GM23248 (cell line): ENCODE measurements around the gene VPS26A. TPM values are rescaled to one million over a fixed set of nuclear protein-coding genes. Genes with fewer than 3 reads are reported as not detected.

Experiments
- DNase-seq: peaks from one replicate; pipeline ENCODE4 v3.0.0-alpha.2; 2015
- H2AFZ ChIP-seq: fragments of 200-600 bp; sonication (generic); 2 replicates; pipeline ENCODE4 v1.6.1; 2016; ENCODE audit warnings: antibody characterized with exemption
- H3F3A ChIP-seq: fragments of 200-600 bp; sonication (generic); 2 replicates; pipeline ENCODE4 v1.6.1; 2016; ENCODE audit warnings: mild to moderate bottlenecking, antibody characterized with exemption, mixed run types; ENCODE audit not compliant: insufficient read depth
- H3K27ac ChIP-seq: fragments of 200-600 bp; sonication (generic); 2 replicates; pipeline ENCODE4 v1.5.1; 2016; ENCODE audit warnings: mild to moderate bottlenecking
- H3K27me3 ChIP-seq: fragments of 200-600 bp; sonication (generic); replicated peaks from 2 replicates; pipeline ENCODE4 v1.6.1; 2016; ENCODE audit warnings: mild to moderate bottlenecking; ENCODE audit not compliant: insufficient read depth
- H3K36me3 ChIP-seq: fragments of 200-600 bp; sonication (generic); 2 replicates; pipeline ENCODE4 v1.6.1; 2016; ENCODE audit warnings: low read depth, mild to moderate bottlenecking
- H3K4me1 ChIP-seq: fragments of 200-600 bp; sonication (generic); 2 replicates; pipeline ENCODE4 v1.6.1; 2016; ENCODE audit warnings: mild to moderate bottlenecking; ENCODE audit not compliant: insufficient read depth
- H3K4me2 ChIP-seq: fragments of 200-600 bp; sonication (generic); one replicate; pipeline ENCODE4 v1.6.1; 2016; ENCODE audit warnings: mild to moderate bottlenecking; ENCODE audit not compliant: unreplicated experiment
- H3K4me3 ChIP-seq: fragments of 200-600 bp; sonication (generic); 2 replicates; pipeline ENCODE4 v1.5.1; 2016; ENCODE audit warnings: mild to moderate bottlenecking
- H3K79me2 ChIP-seq: fragments of 200-600 bp; sonication (generic); 2 replicates; pipeline ENCODE4 v1.6.1; 2016; ENCODE audit warnings: mild to moderate bottlenecking; ENCODE audit not compliant: insufficient read depth
- H3K9ac ChIP-seq: fragments of 200-600 bp; sonication (generic); 2 replicates; pipeline ENCODE4 v1.6.1; 2016; ENCODE audit warnings: mild to moderate bottlenecking
- H3K9me2 ChIP-seq: fragments of 200-600 bp; sonication (generic); 2 replicates; pipeline ENCODE4 v1.6.1; 2016; ENCODE audit warnings: mixed run types, mild to moderate bottlenecking, moderate library complexity; ENCODE audit not compliant: insufficient read depth
- H3K9me3 ChIP-seq: fragments of 200-600 bp; sonication (generic); one replicate; pipeline ENCODE4 v1.6.1; 2017; ENCODE audit warnings: low read depth
- H4K20me1 ChIP-seq: fragments of 200-600 bp; sonication (generic); 2 replicates; pipeline ENCODE4 v1.6.0; 2016; ENCODE audit not compliant: insufficient read depth
- EZH2 ChIP-seq: fragments of 200-600 bp; sonication (generic); IDR thresholded peaks from 2 replicates; pipeline ENCODE4 v1.6.1; 2018; ENCODE audit warnings: antibody characterized with exemption, mild to moderate bottlenecking; ENCODE audit not compliant: insufficient read depth, poor library complexity, severe bottlenecking
- EZH2phosphoT487 ChIP-seq: fragments of 200-600 bp; sonication (generic); IDR thresholded peaks from 2 replicates; pipeline ENCODE4 v1.6.1; 2018; ENCODE audit warnings: antibody characterized with exemption, moderate library complexity, mild to moderate bottlenecking, low read depth; ENCODE audit not compliant: insufficient read depth
- WGBS, 2 experiments: methylation state at CpG; one replicate each; pipeline ENCODE4 v1.1.6; 2015 to 2017; ENCODE audit warnings: low lambda C conversion rate in 2 of 2, low coverage in 1 of 2; ENCODE audit errors: missing lambda C conversion rate in 2 of 2; 5-methylcytosine and 5-hydroxymethylcytosine counted together
- in situ Hi-C: fragments of 300-500 bp; cut with MboI; formaldehyde crosslinking; loops from 2 replicates; pipeline ENCODE4 v1.15.0; 2020
- polyA plus RNA-seq: library from polyadenylated mRNA; unstranded; fragments of >200 nt; fragmentation: Nextera tagmentation; extraction: Ambion mirVana; gene quantifications from 2 replicates; pipeline ENCODE4 v1.2.1, GENCODE V29; 2016
- total RNA-seq: library from RNA; depleted of rRNA; stranded (reverse); fragments of >200 nt; shearing (Covaris generic); gene quantifications from 2 replicates; pipeline ENCODE4 v1.2.3, GENCODE V29; 2014

VPS26A gene
- total and polyA plus RNA-seq, 2 experiments from 2014 or later = 24.4 to 82.0 TPM

DNA sequence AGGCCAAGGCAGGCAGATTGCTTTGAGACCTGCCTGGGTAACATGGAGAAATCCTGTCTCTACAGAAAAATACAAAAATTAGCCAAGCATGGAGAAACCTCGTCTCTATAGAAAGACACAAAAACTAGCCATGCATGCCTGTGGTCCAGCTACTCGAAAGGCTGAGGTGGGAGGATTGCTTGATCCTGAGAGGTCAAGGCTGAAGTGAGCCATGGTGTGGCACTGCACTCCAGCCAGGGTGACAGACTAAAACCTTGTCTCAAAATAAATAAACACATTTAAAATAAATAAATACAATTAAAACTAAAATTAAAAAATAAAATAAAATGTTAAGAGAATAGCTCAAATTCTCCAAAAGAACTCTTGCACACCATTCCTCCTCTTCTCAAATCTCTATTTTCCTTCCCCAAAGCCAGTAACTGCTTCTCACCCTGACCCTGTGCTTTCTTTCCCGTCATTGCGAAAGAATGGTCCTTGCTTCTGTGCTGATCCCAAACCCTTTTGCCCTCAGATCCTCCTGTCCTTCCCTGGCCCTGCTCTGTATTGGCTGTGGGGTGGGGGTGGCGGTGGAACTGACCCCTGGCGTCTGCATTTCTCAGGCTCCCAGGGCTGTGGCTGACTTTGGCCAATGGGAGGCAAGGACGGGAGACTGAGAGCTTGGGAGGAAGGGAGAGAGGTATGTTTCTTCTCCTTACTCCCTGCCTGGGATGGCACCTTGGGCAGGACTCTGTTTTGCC is 23.7 kb upstream of the VPS26A start:
- H3K79me2 ChIP-seq = no peaks in the 10 kb centered on the region
- in situ Hi-C loops = no loop called here
- H4K20me1 ChIP-seq = no peaks in the 10 kb centered on the region
- H3K4me2 ChIP-seq = no peak overlapping the region
- no peaks in the 10 kb centered on the region for H3F3A ChIP-seq
- no peak overlapping the region for H2AFZ ChIP-seq
- 52 to 55% methylated on average over 7 of the region's 7 CpGs for WGBS, 2 experiments
- no peaks in the 10 kb centered on the region for H3K27me3 ChIP-seq
- no peak for DNase-seq
- H3K9me2 ChIP-seq = no peaks in the 10 kb centered on the region
- no peak for TF ChIP-seq EZH2
- no peak for TF ChIP-seq EZH2phosphoT487
- no peak overlapping the region for H3K27ac ChIP-seq
- no peaks in the 10 kb centered on the region for H3K36me3 ChIP-seq
- no peak overlapping the region for H3K9ac ChIP-seq
- H3K4me1 ChIP-seq = 0 out of 2 replicates have a peak, but pooled peaks cover 4% of the 10 kb centered on the region
- no peaks in the 10 kb centered on the region for H3K9me3 ChIP-seq
- no peak overlapping the region for H3K4me3 ChIP-seq

DNA sequence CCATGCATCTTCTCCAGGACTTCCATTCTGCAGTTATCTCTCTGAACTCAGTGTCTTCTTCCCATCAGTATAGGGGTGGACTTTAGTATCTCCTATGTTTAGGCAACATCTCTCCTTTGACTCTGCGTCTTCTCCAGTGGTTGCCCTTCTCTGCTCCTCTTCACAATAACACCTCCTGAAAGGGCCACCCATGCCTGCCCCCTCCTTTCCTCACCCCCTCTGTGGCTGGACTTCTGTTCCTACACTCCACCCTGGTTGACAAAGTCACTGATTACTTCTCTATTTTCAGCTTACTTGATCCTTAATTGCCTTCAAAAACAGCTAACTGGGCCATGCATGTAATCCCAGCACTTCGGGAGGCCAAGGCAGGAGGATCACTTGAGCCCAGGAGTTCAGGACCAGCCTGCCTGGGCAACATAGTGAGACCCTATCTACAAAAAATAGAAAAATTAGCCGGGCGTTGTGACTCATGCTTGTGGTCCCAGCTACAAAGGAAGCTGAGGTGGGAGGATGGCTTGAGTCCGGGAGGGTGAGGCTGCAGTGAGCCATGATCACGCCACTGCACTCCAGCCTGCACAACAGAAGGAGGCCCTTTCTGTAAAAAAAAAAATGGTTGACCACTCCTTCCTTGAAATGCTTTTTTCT is 22.4 kb upstream of the VPS26A start:
- H3K9ac ChIP-seq = no peak overlapping the region
- no peaks in the 10 kb centered on the region for H3K79me2 ChIP-seq
- H3K4me2 ChIP-seq = no peak overlapping the region
- no peak overlapping the region for H3K27ac ChIP-seq
- no peaks in the 10 kb centered on the region for H3K9me3 ChIP-seq
- H3K4me1 ChIP-seq = 0 out of 2 replicates have a peak, but pooled peaks cover 4% of the 10 kb centered on the region
- TF ChIP-seq EZH2phosphoT487 (no peak), EZH2 (no peak)
- no peaks in the 10 kb centered on the region for H3K36me3 ChIP-seq
- peak; percentile 69 for DNase-seq
- no peak overlapping the region for H3K4me3 ChIP-seq
- H2AFZ ChIP-seq = peak overlapping the region; percentile 46
- WGBS, 2 experiments = 57 to 58% methylated on average over 6 of the region's 6 CpGs
- no peaks in the 10 kb centered on the region for H3K9me2 ChIP-seq
- H3K27me3 ChIP-seq = no peaks in the 10 kb centered on the region
- no peaks in the 10 kb centered on the region for H3F3A ChIP-seq
- H4K20me1 ChIP-seq = no peaks in the 10 kb centered on the region
- in situ Hi-C loops = no loop called here

DNA sequence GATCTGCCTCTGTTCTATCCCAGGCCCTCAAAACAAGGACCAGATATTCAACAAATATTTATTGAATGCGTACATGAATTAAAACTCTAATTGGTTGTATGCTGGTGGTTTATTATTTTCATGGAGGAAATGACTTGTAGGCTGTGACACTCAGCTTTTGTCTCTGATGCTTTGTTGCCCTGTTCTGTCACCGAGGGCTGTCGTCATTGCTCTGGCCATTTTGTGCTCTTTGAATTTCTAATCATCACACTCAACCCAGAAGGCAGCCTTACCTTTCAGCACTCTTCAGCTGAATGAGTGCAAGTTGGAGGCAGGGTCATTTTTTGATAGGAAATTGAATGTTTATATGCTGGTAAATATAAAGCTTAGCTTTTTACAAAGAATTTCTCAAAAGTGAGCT is 21.5 kb upstream of the VPS26A start:
- no peak for DNase-seq
- no peaks in the 10 kb centered on the region for H3K9me2 ChIP-seq
- 55 to 60% methylated on average over 3 of the region's 3 CpGs for WGBS, 2 experiments
- no peaks in the 10 kb centered on the region for H3K9me3 ChIP-seq
- peak overlapping the region; percentile 46; the same call in 1 of the 2 replicates for H2AFZ ChIP-seq
- H3K27me3 ChIP-seq = no peaks in the 10 kb centered on the region
- H3K4me3 ChIP-seq = no peak overlapping the region
- H3K4me1 ChIP-seq = 0 out of 2 replicates have a peak, but pooled peaks cover 4% of the 10 kb centered on the region
- H3K79me2 ChIP-seq = no peaks in the 10 kb centered on the region
- H3K27ac ChIP-seq = no peak overlapping the region
- TF ChIP-seq EZH2 = no peak
- TF ChIP-seq EZH2phosphoT487 = no peak
- in situ Hi-C loops = no loop called here
- no peak overlapping the region for H3K9ac ChIP-seq
- no peaks in the 10 kb centered on the region for H3F3A ChIP-seq
- H3K4me2 ChIP-seq = no peak overlapping the region
- no peaks in the 10 kb centered on the region for H4K20me1 ChIP-seq
- H3K36me3 ChIP-seq = no peaks in the 10 kb centered on the region

DNA sequence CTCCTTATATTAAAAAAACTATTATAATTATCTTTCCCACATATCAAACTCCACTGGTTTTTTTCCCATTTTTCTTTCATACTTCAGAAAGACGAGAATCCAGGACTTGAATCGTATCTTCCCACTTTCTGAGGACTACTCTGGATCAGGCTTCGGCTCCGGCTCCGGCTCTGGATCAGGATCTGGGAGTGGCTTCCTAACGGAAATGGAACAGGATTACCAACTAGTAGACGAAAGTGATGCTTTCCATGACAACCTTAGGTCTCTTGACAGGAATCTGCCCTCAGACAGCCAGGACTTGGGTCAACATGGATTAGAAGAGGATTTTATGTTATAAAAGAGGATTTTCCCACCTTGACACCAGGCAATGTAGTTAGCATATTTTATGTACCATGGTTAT is 20.2 kb upstream of the VPS26A start:
- no peak overlapping the region for H2AFZ ChIP-seq
- no peaks in the 10 kb centered on the region for H3K79me2 ChIP-seq
- H3K27ac ChIP-seq = no peak overlapping the region
- H3K4me1 ChIP-seq = 0 out of 2 replicates have a peak, but pooled peaks cover 4% of the 10 kb centered on the region
- no peaks in the 10 kb centered on the region for H3K9me3 ChIP-seq
- WGBS, 2 experiments = 88 to 91% methylated on average over 7 of the region's 7 CpGs
- in situ Hi-C loops = no loop called here
- no peaks in the 10 kb centered on the region for H3K27me3 ChIP-seq
- no peaks in the 10 kb centered on the region for H3F3A ChIP-seq
- no peaks in the 10 kb centered on the region for H4K20me1 ChIP-seq
- no peaks in the 10 kb centered on the region for H3K36me3 ChIP-seq
- H3K4me2 ChIP-seq = no peak overlapping the region
- TF ChIP-seq EZH2phosphoT487 (no peak), EZH2 (no peak)
- H3K9ac ChIP-seq = no peak overlapping the region
- H3K9me2 ChIP-seq = no peaks in the 10 kb centered on the region
- DNase-seq = no peak
- H3K4me3 ChIP-seq = no peak overlapping the region
